Hepatocyte (in vitro differentiated cells): Measurements from ENCODE around the gene SP3.

Experiments
- EZH2 ChIP-seq: fragments of 200-600 bp; sonication (generic); IDR thresholded peaks from 2 replicates; pipeline ENCODE4 v1.6.1; 2016; ENCODE audit warnings: antibody characterized with exemption, mild to moderate bottlenecking, borderline replicate concordance
- EZH2phosphoT487 ChIP-seq: fragments of 200-600 bp; sonication (generic); IDR thresholded peaks from one replicate; pipeline ENCODE4 v1.6.1; 2018; ENCODE audit warnings: antibody characterized with exemption, mild to moderate bottlenecking, low read depth, moderate library complexity; ENCODE audit not compliant: unreplicated experiment, severe bottlenecking
- TF ChIP-seq, protein P1 (sequence below): fragments of 200-600 bp; sonication (generic); IDR thresholded peaks from 2 replicates; pipeline ENCODE4 v1.5.1; 2016; ENCODE audit warnings: antibody characterized with exemption, mild to moderate bottlenecking; ENCODE audit not compliant: poor library complexity

DNA sequence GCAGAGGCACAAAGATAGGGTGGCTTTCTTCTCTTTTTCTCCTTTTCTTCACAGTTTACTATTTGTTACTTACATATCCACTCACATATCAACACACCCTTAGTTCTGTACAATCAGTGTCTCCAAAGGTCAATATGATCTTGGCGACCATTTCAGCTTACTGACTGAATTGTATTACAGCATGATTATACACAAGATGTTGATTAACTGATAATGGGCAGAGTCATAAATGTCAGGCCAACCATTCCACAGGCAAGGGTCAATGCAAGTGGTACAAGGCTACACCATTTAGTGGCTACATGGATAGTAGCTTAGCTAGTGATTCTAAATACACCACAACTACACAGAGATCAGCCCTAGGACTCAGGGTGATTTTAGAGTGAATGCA, 20.4 kb upstream of the SP3 start:
- TF ChIP-seq, protein P1, sequence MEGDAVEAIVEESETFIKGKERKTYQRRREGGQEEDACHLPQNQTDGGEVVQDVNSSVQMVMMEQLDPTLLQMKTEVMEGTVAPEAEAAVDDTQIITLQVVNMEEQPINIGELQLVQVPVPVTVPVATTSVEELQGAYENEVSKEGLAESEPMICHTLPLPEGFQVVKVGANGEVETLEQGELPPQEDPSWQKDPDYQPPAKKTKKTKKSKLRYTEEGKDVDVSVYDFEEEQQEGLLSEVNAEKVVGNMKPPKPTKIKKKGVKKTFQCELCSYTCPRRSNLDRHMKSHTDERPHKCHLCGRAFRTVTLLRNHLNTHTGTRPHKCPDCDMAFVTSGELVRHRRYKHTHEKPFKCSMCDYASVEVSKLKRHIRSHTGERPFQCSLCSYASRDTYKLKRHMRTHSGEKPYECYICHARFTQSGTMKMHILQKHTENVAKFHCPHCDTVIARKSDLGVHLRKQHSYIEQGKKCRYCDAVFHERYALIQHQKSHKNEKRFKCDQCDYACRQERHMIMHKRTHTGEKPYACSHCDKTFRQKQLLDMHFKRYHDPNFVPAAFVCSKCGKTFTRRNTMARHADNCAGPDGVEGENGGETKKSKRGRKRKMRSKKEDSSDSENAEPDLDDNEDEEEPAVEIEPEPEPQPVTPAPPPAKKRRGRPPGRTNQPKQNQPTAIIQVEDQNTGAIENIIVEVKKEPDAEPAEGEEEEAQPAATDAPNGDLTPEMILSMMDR, result no peak
- TF ChIP-seq EZH2 (no peak), EZH2phosphoT487 (no peak)
